Pancreas (tissue), 10 donors: ENCODE results near the gene EHBP1L1. TPM values are rescaled to one million over a fixed set of nuclear protein-coding genes. Genes with fewer than 3 reads are reported as not detected.

ENCODE experiments used
- ATAC-seq, 4 donors: fragments of 200-7000 bp; cut with Tn5 transposase; one replicate each; pipeline versions ENCODE4 v1.8.0 to v1.9.1; 2020; ENCODE audit warnings: mild to moderate bottlenecking in 4 of 4, moderate library complexity in 4 of 4
- DNase-seq, 6 donors: peaks; one replicate each; pipeline ENCODE4 v3.0.0-alpha.2; 2020
- FAIRE-seq: peaks from 2 replicates; lab custom pipeline; 2012; peaks lifted over from hg19 to GRCh38; lab: Jason Lieb, UNC
- H3K27ac ChIP-seq, 4 donors: fragments of 200-600 bp; sonication (generic); 1 replicate in 3 of 4; 2 replicates in 1 of 4; pipeline versions ENCODE4 v1.5.0 to v1.8.0; 2020
- H3K27me3 ChIP-seq, 4 donors: fragments of 200-600 bp; one replicate each; pipeline ENCODE4 v1.8.0; 2021
- H3K36me3 ChIP-seq, 3 donors: fragments of 200-600 bp; sonication (generic) in 1 of 3; one replicate each; pipeline versions ENCODE4 v1.5.0 to v1.8.0; 2020 to 2021
- H3K4me1 ChIP-seq, 3 donors: fragments of 200-600 bp; one replicate each; pipeline ENCODE4 v1.8.0; 2021
- H3K4me3 ChIP-seq, 4 donors: fragments of 200-600 bp; sonication (generic) in 2 of 4; one replicate each; pipeline versions ENCODE4 v1.5.0 to v1.8.0; 2020 to 2021
- H3K9me3 ChIP-seq, 4 donors: fragments of 200-600 bp; one replicate each; pipeline ENCODE4 v1.8.0; 2021
- CTCF ChIP-seq, 4 donors: fragments of 200-600 bp; sonication (generic) in 3 of 4; IDR thresholded peaks; one replicate each; pipeline versions ENCODE4 v1.5.0 to v1.8.0; 2021; ENCODE audit warnings: antibody characterized with exemption in 4 of 4
- WGBS, 2 donors: extraction: QIAGEN DNeasy Blood & Tissue Kit; methylation state at CpG; one replicate each; pipeline ENCODE4 v1.1.7; 2013; 5-methylcytosine and 5-hydroxymethylcytosine counted together
- intact Hi-C, 3 donors: fragments of 100-400 bp; cut with DNase I; formaldehyde crosslinking; loops; one replicate each; pipeline versions ENCODE4 v1.11.1 to v1.14.2; 2022
- polyA plus RNA-seq, 2 donors: library from polyadenylated mRNA; stranded (reverse); fragments of 200-250 nt; gene quantifications; one replicate each; pipeline ENCODE4 v1.2.3, GENCODE V29; 2013
- total RNA-seq, 6 donors: library from RNA; stranded (reverse); fragmentation: NEBNext Ultra II Directional in 4 of 6; extraction: Animal tissue kit (Norgen Biotek cat#: 25700) in 4 of 6; gene quantifications; one replicate each; pipeline versions ENCODE4 v1.2.1 to v1.2.4, GENCODE V29; 2021 to 2023
- donor health status: healthy with polysubstance abuse.
- donor health status: DM: no; HTN: no; CAD: no; lungs with moderate emphysema.
- donor health status: DM: no; HTN: no; CAD: no.
- donor health status: control.
- donor health status: control.
- donor health status: Bipolar disorder and iron deficiency.
- donor health status: DM: yes; HTN: yes; CAD: no.
- donor health status: DM: no; HTN: no; CAD: no.
- donor health status: DM: no; HTN: no; CAD: no.
- donor health status: DM: yes; HTN: yes; CAD: no.

Gene EHBP1L1
- total and polyA plus RNA-seq, 8 donors: 6.5 to 34.2 (median 14.6) TPM

DNA sequence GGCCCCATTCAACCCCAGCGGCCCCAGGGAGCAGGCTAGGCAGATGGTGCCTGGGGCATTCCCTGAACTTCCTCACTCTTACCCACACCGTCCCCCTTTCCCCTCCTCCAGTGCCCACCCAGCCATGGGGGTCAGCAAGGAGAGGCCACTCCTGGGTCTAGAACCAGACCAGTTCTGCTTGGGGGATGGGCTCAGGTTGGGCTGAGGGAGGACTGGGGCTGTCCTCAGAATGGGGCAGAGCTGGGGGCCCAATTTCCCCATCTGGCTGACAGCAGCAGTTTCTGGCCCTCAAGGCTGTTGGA, 38.6 kb upstream of the EHBP1L1 start:
- Histone ChIP-seq H3K4me3 (no peak overlapping the region), H3K4me1 (peaks cover 5 to 11% (median 7%) of the 10 kb centered on the region in 3 donors), H3K27me3 (no peaks in the 10 kb centered on the region), H3K27ac (no peak overlapping the region), H3K9me3 (no peaks in the 10 kb centered on the region), H3K36me3 (peaks cover 0 to 18% (median 4%) of the 10 kb centered on the region in 3 donors)
- FAIRE-seq: no peak
- DNase-seq: peak in 1 of 6 donors; percentile 59
- TF ChIP-seq CTCF (IDR thresholded peaks at IDR 0.05): no peak
- 79 to 88% methylated on average over 2 of the region's 2 CpGs for WGBS, 2 donors
- ATAC-seq: no peak
- intact Hi-C loops: loop anchor here in 2 of 3 donors (10.0 kb wide), 2 partner anchors 48 to 322 kb away; no protein-coding TSS in a partner anchor

- FAIRE-seq (no peak), DNase-seq (peak in 3 of 6 donors; percentile 19 to 76 (median 47)), ATAC-seq (no peak)
- WGBS, 2 donors: 87 to 89% methylated on average over 18 of the region's 18 CpGs
- intact Hi-C loops: loop anchor here in 2 of 3 donors (10.0 kb wide), 2 partner anchors 47 to 323 kb away; no protein-coding TSS in a partner anchor
- H3K4me3 ChIP-seq: no peak overlapping the region
- peaks cover 0 to 13% (median 0%) of the 10 kb centered on the region in 3 donors for H3K36me3 ChIP-seq
- peaks cover 5 to 11% (median 7%) of the 10 kb centered on the region in 3 donors for H3K4me1 ChIP-seq
- TF ChIP-seq CTCF (IDR thresholded peaks at IDR 0.05): no peak
- no peaks in the 10 kb centered on the region for H3K27me3 ChIP-seq
- H3K9me3 ChIP-seq: no peaks in the 10 kb centered on the region
- no peak overlapping the region for H3K27ac ChIP-seq
Observed at GRCh38 chr11:65537620-65538231, 38.1 kb upstream of the EHBP1L1 start.

GRCh38 chr11:65538232-65538914, 37.5 kb upstream of the EHBP1L1 start:
- intact Hi-C loops: loop anchor here in 2 of 3 donors (10.0 kb wide), 2 partner anchors 46 to 324 kb away; no protein-coding TSS in a partner anchor
- no peak overlapping the region for H3K27ac ChIP-seq
- FAIRE-seq: no peak

GRCh38 chr11:65538915-65539743, 36.7 kb upstream of the EHBP1L1 start:
- H3K4me1 ChIP-seq: peaks cover 5 to 11% (median 7%) of the 10 kb centered on the region in 3 donors
- peaks cover 0 to 9% (median 0%) of the 10 kb centered on the region in 3 donors for H3K36me3 ChIP-seq
- FAIRE-seq: no peak
- ATAC-seq: no peak
- intact Hi-C loops: loop anchor here in 2 of 3 donors (10.0 kb wide), 2 partner anchors 46 to 324 kb away; no protein-coding TSS in a partner anchor
- 85 to 87% methylated on average over 91 to 92 of the region's 92 CpGs for WGBS, 2 donors
- no peaks in the 10 kb centered on the region for H3K27me3 ChIP-seq
- no peak for TF ChIP-seq CTCF (IDR thresholded peaks at IDR 0.05)
- H3K9me3 ChIP-seq: no peaks in the 10 kb centered on the region
- peak overlapping the region; percentile 77 to 87 (median 80) for H3K27ac ChIP-seq
- peak overlapping the region in 3 of 4 donors; percentile 43 to 66 (median 51) for H3K4me3 ChIP-seq
- DNase-seq: peak in 3 of 6 donors; percentile 31 to 67 (median 59)

More at GRCh38 chr11:65538232-65538914, 37.5 kb upstream of the EHBP1L1 start:
- peak in 3 of 6 donors; percentile 27 to 81 (median 53) for DNase-seq
- TF ChIP-seq CTCF (IDR thresholded peaks at IDR 0.05): no peak
- no peak overlapping the region for H3K4me3 ChIP-seq
- H3K4me1 ChIP-seq: peaks cover 5 to 11% (median 7%) of the 10 kb centered on the region in 3 donors
- WGBS, 2 donors: 90 to 92% methylated on average over 43 of the region's 43 CpGs
- H3K9me3 ChIP-seq: no peaks in the 10 kb centered on the region
- peaks cover 0 to 9% (median 0%) of the 10 kb centered on the region in 3 donors for H3K36me3 ChIP-seq
- no peaks in the 10 kb centered on the region for H3K27me3 ChIP-seq
- no peak for ATAC-seq
